Fibroblast of mammary gland (primary cell): Measurements from ENCODE around the gene ORC3.

Experiments used
- DNase-seq: peaks from one replicate; pipeline ENCODE4 v3.0.0-alpha.2; 2010; ENCODE audit warnings: low read depth
- H3K4me3 ChIP-seq: 2 replicates; pipeline ENCODE4 v1.5.1; 2011; ENCODE audit warnings: low read depth, mild to moderate bottlenecking, low read length, moderate library complexity; ENCODE audit not compliant: control insufficient read depth
- CTCF ChIP-seq: conservative IDR thresholded peaks from 2 replicates; pipeline ENCODE4 v1.5.1; 2011; ENCODE audit warnings: low read depth, low read length, inconsistent platforms; ENCODE audit not compliant: control insufficient read depth, insufficient read depth

ORC3 gene

DNA sequence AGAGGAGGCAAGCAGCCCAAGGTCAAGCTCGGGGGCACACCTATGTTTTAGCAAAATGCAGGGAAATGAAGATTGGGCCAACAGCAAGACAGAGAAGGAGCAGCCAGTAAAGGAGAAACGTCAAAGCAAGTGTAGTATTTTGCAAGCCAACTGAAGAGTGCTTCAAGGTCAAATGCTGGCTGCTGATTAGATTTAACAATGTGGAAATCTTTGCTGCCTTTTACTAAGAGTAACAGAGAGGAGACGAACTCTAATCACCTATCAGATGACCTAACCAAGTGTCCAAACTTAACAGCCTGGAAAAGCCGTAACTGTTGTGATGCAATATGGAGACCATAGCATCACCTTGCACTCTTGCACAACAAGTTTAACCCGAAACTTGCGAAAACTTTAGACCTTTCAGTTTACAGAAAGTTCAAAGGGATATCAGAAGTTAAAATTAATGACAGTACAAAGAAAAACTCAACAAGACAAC, 81.7 kb downstream of the ORC3 start:
- no peak for TF ChIP-seq CTCF
- no peak overlapping the region for H3K4me3 ChIP-seq
- DNase-seq = peak; percentile 56

GRCh38 chr6:87672641-87673040, 82.7 kb downstream of the ORC3 start:
- H3K4me3 ChIP-seq = no peak overlapping the region
- no peak for DNase-seq
- no peak for TF ChIP-seq CTCF

- TF ChIP-seq CTCF = no peak
- no peak for DNase-seq
- no peak overlapping the region for H3K4me3 ChIP-seq
These were observed 83.3 kb downstream of the ORC3 start for GRCh38 chr6:87673237-87673636.

GRCh38 chr6:87674290-87674689, 84.4 kb downstream of the ORC3 start:
- no peak for TF ChIP-seq CTCF
- no peak overlapping the region for H3K4me3 ChIP-seq
- no peak for DNase-seq

DNA sequence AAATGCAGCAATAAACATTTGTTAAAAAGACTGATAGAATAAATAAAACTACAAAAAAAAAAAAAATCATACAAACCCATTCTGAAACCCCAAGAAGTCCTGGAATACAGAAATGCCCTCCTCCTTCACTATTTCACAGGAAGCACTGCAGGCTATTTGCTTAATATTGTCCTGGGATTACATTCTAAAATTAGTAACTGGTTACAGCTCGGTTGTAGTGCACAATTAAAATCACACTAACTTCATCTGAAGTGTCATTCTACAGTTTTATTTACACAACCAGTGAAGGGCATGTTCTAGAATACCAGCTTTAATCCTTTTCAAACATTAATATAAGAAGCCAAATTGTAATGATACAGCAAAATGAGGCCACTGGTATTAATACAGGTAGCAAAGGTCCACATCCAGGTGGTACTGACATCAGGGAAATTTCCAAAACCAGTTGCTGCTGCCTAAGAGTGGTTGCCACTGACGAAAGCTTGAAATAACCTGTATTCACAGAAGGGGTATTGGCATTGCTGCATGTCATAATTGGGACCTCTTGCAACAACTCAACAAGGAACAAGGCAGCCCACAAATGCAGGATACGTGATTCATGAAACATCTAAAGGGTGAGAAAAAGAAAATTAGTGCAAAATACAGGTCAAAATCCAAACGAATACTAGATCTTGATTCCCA, 85.2 kb downstream of the ORC3 start:
- H3K4me3 ChIP-seq = no peak overlapping the region
- no peak for TF ChIP-seq CTCF
- DNase-seq = no peak

GRCh38 chr6:87682310-87682709, 92.4 kb downstream of the ORC3 start:
- DNase-seq = peak; percentile 30
- TF ChIP-seq CTCF = no peak
- H3K4me3 ChIP-seq = no peak overlapping the region
